Tibial nerve (tissue), 4 donors: ENCODE measurements around the gene CHCHD10. TPM values are rescaled to one million over a fixed set of nuclear protein-coding genes. Genes with fewer than 3 reads are reported as not detected.

ENCODE experiments used
- DNase-seq, 2 donors: peaks; one replicate each; pipeline ENCODE4 v3.0.0-alpha.2; 2019; ENCODE audit warnings: low spot score in 2 of 2
- H3K27ac ChIP-seq, 4 donors: fragments of 200-600 bp; sonication (generic) in 3 of 4; one replicate each; pipeline ENCODE4 v1.5.1; 2017 to 2019; ENCODE audit warnings: mild to moderate bottlenecking in 1 of 4
- H3K27me3 ChIP-seq, 2 donors: fragments of 200-600 bp; sonication (generic) in 1 of 2; one replicate each; pipeline versions ENCODE4 v1.5.1 to v1.6.0; 2017 to 2019
- H3K36me3 ChIP-seq, 3 donors: fragments of 200-600 bp; sonication (generic); one replicate each; pipeline ENCODE4 v1.5.1; 2018 to 2019
- H3K4me1 ChIP-seq, 4 donors: fragments of 200-600 bp; sonication (generic) in 3 of 4; one replicate each; pipeline ENCODE4 v1.5.1; 2017 to 2019
- H3K4me3 ChIP-seq, 4 donors: fragments of 200-600 bp; sonication (generic) in 3 of 4; one replicate each; pipeline ENCODE4 v1.5.1; 2017 to 2019; ENCODE audit warnings: mild to moderate bottlenecking in 1 of 4, moderate library complexity in 1 of 4
- H3K9me3 ChIP-seq, 4 donors: fragments of 200-600 bp; sonication (generic) in 3 of 4; one replicate each; pipeline ENCODE4 v1.5.1; 2017 to 2019
- EP300 ChIP-seq, 2 donors: sonication (generic); formaldehyde crosslinking; IDR thresholded peaks; one replicate each; pipeline ENCODE4 v1.6.1; 2017; ENCODE audit warnings: antibody characterized with exemption in 2 of 2, mild to moderate bottlenecking in 1 of 2
- POLR2A ChIP-seq, 2 donors: fragments of 450-650 bp; IDR thresholded peaks; one replicate each; pipeline ENCODE4 v1.6.1; 2017; ENCODE audit warnings: antibody characterized with exemption in 2 of 2, mild to moderate bottlenecking in 2 of 2, moderate library complexity in 2 of 2
- WGBS, 2 donors: methylation state at CpG; one replicate each; pipeline ENCODE4 v1.1.5; 2018; 5-methylcytosine and 5-hydroxymethylcytosine counted together
- total RNA-seq, 4 donors: library from RNA; depleted of rRNA; stranded (reverse); fragments of >200 nt; gene quantifications; one replicate each; pipeline ENCODE4 v1.1.0, GENCODE V29; 2016
- TF ChIP-seq, protein P1 (sequence below), 5 experiments: fragments of 200-600 bp in 3 of 5; fragments of 450-650 bp in 2 of 5; sonication (generic) in 3 of 5; IDR thresholded peaks; one replicate each; pipeline ENCODE4 v1.5.1; 2016 to 2019; ENCODE audit warnings: antibody characterized with exemption in 5 of 5, mild to moderate bottlenecking in 3 of 5, moderate library complexity in 2 of 5

CHCHD10 gene
- total RNA-seq, 4 donors from 2014 or later, result 3.7 to 14.0 (median 9.6) TPM; not detected in 1

DNA sequence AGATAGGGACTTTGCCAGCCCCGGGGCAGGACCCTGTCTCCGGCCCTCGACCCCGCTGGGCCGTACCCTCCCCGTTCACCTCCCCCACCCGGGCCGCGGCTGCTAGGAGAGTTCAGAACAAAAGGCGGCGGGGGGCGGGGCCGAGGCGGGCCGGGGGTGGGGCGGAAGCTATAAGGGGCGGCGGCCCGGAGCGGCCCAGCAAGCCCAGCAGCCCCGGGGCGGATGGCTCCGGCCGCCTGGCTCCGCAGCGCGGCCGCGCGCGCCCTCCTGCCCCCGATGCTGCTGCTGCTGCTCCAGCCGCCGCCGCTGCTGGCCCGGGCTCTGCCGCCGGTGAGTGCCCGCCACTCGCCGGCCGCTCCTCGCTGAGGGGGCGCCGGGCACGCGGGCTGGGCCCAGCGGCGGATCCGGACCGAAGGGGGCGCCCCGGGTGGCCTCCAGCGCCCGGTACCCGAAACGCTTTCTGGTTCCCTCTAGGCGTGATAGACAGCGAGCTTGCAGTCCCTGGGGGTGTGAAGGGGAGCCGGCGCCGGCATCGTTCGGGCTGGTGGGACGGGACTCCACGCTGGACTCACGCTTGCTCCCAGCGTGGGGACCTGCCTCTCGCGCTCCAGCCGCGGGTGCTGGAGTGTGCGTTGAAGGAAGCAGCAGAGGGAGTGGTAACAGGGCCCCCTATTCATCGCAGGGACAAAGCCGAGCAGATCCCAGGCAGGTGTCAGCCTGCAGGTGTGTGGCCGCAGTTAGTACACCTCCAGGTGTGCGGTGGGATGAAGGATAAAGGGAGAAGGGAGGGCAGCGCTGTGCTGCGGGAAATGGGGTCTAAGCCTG lies 5.1 kb upstream of the CHCHD10 start, which contains the start of gene MMP11:
TSS of gene MMP11 (plus strand) at position 201 of the 825 bp plus-strand sequence. CDS start at position 223, 22 bp downstream.
- WGBS, 2 donors, result 6 to 13% methylated on average over 28 to 65 of the region's 79 CpGs
- Histone ChIP-seq H3K9me3 (no peaks in the 10 kb centered on the region), H3K4me1 (peaks cover 0 to 70% (median 22%) of the 10 kb centered on the region in 4 donors), H3K4me3 (peak within 1 kb of the TSS; percentile 35 to 61 (median 44)), H3K36me3 (no peaks in the 10 kb centered on the region), H3K27ac (peak within 1 kb of the TSS in 3 of 4 donors; percentile 47 to 75 (median 71)), H3K27me3 (no peaks in the 10 kb centered on the region)
- TF ChIP-seq, protein P1, sequence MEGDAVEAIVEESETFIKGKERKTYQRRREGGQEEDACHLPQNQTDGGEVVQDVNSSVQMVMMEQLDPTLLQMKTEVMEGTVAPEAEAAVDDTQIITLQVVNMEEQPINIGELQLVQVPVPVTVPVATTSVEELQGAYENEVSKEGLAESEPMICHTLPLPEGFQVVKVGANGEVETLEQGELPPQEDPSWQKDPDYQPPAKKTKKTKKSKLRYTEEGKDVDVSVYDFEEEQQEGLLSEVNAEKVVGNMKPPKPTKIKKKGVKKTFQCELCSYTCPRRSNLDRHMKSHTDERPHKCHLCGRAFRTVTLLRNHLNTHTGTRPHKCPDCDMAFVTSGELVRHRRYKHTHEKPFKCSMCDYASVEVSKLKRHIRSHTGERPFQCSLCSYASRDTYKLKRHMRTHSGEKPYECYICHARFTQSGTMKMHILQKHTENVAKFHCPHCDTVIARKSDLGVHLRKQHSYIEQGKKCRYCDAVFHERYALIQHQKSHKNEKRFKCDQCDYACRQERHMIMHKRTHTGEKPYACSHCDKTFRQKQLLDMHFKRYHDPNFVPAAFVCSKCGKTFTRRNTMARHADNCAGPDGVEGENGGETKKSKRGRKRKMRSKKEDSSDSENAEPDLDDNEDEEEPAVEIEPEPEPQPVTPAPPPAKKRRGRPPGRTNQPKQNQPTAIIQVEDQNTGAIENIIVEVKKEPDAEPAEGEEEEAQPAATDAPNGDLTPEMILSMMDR (IDR thresholded peaks at IDR 0.05), result peak in 2 of 5 experiments; percentile 9 to 16
- TF ChIP-seq EP300 (IDR thresholded peaks at IDR 0.05), result no peak
- peak in 1 of 2 donors; percentile 49 for DNase-seq

DNA sequence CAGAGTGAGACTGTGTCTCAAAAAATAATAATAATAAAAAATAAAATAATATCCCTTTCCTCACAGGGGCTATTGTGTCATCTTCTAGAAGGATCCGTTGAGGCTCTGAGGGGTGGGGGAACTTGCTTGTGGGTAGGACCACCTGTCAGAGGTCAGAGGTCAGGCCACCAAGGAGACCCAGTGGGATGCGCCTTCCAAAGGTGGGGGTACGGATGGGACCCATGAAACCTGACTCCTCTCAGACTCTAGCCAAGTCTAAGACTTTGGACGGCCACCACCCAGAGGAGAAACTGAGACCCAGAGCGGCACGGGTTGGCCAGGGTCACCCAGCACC lies 4.5 kb upstream of the CHCHD10 start:
- Histone ChIP-seq H3K36me3 (no peaks in the 10 kb centered on the region), H3K4me3 (peak overlapping the region; percentile 35 to 61 (median 44)), H3K9me3 (no peaks in the 10 kb centered on the region), H3K27me3 (no peaks in the 10 kb centered on the region), H3K27ac (peak overlapping the region in 3 of 4 donors; percentile 47 to 75 (median 71)), H3K4me1 (peaks cover 0 to 76% (median 22%) of the 10 kb centered on the region in 4 donors)
- WGBS, 2 donors, result 2 to 12% methylated on average over 6 of the region's 6 CpGs
- no peak for DNase-seq
- TF ChIP-seq POLR2A (IDR thresholded peaks at IDR 0.05) (no peak), EP300 (IDR thresholded peaks at IDR 0.05) (no peak)
- TF ChIP-seq, protein P1 (IDR thresholded peaks at IDR 0.05), result no peak

DNA sequence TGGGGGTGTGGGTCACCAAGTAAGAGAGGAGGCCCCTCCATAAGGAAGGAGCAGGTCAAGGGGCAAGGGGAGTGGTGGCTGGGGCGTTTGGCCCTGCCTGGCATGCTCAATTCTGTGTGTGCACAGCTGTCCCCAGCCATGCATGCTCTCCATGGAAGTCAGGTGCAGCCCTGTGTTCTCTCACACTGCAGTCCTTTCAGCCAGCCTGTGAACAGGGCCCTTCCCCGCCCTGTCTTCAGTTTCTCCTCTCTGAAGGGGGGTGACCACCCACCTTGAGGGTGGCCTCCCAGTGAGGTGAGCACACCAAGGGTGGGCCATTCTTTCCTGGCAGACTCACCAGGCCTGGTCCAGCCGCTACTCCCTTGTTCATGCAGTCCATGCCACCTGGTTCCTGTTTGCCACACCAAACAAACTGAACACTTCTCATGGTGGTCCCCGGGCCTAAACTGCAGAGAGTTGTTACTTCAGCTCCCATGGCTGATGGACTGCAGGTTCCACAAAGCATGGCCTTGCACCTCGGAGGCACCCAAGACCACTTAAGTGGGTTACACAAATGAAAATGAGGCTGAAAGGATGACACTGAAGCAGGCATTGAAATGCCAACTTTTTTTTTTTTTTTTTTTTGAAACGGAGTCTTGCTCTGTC lies 1.7 kb upstream of the CHCHD10 start:
- Histone ChIP-seq H3K27ac (no peak overlapping the region), H3K4me1 (peaks cover 0 to 76% (median 26%) of the 10 kb centered on the region in 4 donors), H3K4me3 (no peak overlapping the region), H3K36me3 (peaks cover 0 to 16% (median 0%) of the 10 kb centered on the region in 3 donors), H3K27me3 (no peaks in the 10 kb centered on the region), H3K9me3 (no peaks in the 10 kb centered on the region)
- DNase-seq, result no peak
- TF ChIP-seq EP300 (IDR thresholded peaks at IDR 0.05), result no peak
- TF ChIP-seq, protein P1 (IDR thresholded peaks at IDR 0.05), result no peak
- no peak for TF ChIP-seq POLR2A (IDR thresholded peaks at IDR 0.05)
- WGBS, 2 donors, result 75 to 77% methylated on average over 6 of the region's 6 CpGs

DNA sequence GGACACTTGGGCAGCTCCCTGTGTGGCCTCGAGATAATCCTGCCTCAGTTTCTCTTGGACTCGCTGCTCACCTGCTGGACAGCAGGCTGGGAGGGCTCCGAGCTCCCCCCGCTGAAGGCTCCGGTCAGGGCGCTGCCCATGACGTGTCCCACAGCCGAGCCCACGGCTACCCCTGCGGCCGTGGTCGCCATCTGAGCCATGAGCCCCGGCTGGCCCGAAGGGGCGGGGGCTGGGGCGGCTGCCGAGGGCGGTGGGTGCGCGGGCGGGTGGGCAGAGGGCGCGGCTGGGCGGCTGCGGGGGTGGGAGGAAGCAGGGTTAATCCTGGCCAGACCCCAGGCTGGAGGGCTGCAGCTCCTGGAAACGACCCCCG lies 484 bp downstream of the CHCHD10 start:
- TF ChIP-seq EP300 (IDR thresholded peaks at IDR 0.05) (no peak), POLR2A (IDR thresholded peaks at IDR 0.05) (no peak)
- TF ChIP-seq, protein P1 (IDR thresholded peaks at IDR 0.05), result no peak
- Histone ChIP-seq H3K4me1 (peaks cover 0 to 73% (median 18%) of the 10 kb centered on the region in 4 donors), H3K36me3 (peaks cover 0 to 16% (median 0%) of the 10 kb centered on the region in 3 donors), H3K27ac (peak overlapping the region; percentile 86 to 92 (median 89)), H3K4me3 (peak overlapping the region; percentile 48 to 80 (median 67)), H3K27me3 (no peaks in the 10 kb centered on the region), H3K9me3 (no peaks in the 10 kb centered on the region)
- no peak for DNase-seq
- 0 to 12% methylated on average over 1 to 24 of the region's 27 CpGs for WGBS, 2 donors
